ENCODE data around the gene TOR3A.
"Not testable (repeated sequence)": the region's sequence is repeated elsewhere in the genome, so short reads cannot be mapped to it uniquely, and the experiment has no call there.

GRCh38 chr1:179039502-179040174 lies 42.2 kb upstream of the TOR3A start:
- TF ChIP-seq CTCF, POLR2A, POLR2AphosphoS5 (IDR thresholded peaks at IDR 0.05): not testable (repeated sequence)
